Naive B cell (primary cell): ENCODE results near the gene LRSAM1. TPM values are rescaled to one million over a fixed set of nuclear protein-coding genes. Genes with fewer than 3 reads are reported as not detected.
A peak's percentile ranks its signal among the peaks of the same experiment; 100 is the strongest.

Experiments used
- ATAC-seq, 2 donors: fragments of 150-1000 bp; cut with Tn5 transposase; 2 replicates each; pipeline ENCODE4 v1.10.0; 2021; ENCODE audit warnings: low read depth in 2 of 2, mild to moderate bottlenecking in 2 of 2, moderate library complexity in 2 of 2
- DNase-seq: peaks from one replicate; pipeline ENCODE4 v3.0.0; 2022
- H3K27ac Mint-ChIP-seq, 6 donors: one replicate each; pipeline ENCODE4 v1.8.0; 2020 to 2022; ENCODE audit warnings: mild to moderate bottlenecking in 6 of 6, mixed read lengths in 6 of 6, moderate library complexity in 5 of 6, inconsistent platforms in 2 of 6
- H3K27me3 Mint-ChIP-seq, 3 donors: one replicate each; pipeline ENCODE4 v1.8.0; 2021 to 2022; ENCODE audit warnings: mixed read lengths in 3 of 3, mild to moderate bottlenecking in 1 of 3
- H3K36me3 Mint-ChIP-seq, 2 donors: one replicate each; pipeline ENCODE4 v1.8.0; 2020 to 2022; ENCODE audit warnings: mixed read lengths in 2 of 2, inconsistent platforms in 1 of 2, mild to moderate bottlenecking in 1 of 2
- H3K4me1 Mint-ChIP-seq, 3 donors: one replicate each; pipeline ENCODE4 v1.8.0; 2020 to 2022; ENCODE audit warnings: mixed read lengths in 3 of 3, inconsistent platforms in 1 of 3, mild to moderate bottlenecking in 1 of 3, moderate library complexity in 1 of 3
- H3K4me3 Mint-ChIP-seq, 8 donors: one replicate each; pipeline ENCODE4 v1.8.0; 2020 to 2022; ENCODE audit warnings: mild to moderate bottlenecking in 8 of 8, mixed read lengths in 8 of 8, moderate library complexity in 8 of 8, inconsistent platforms in 2 of 8
- H3K9me3 Mint-ChIP-seq, 7 donors: one replicate each; pipeline ENCODE4 v1.8.0; 2020 to 2022; ENCODE audit warnings: mixed read lengths in 7 of 7, mild to moderate bottlenecking in 5 of 7, inconsistent platforms in 2 of 7, moderate library complexity in 1 of 7
- polyA plus RNA-seq, 6 donors: library from polyadenylated mRNA; unstranded; fragments of 300-500 nt; fragmentation: Illumina TruSeq; gene quantifications; one replicate each; pipeline ENCODE4 v1.2.3, GENCODE V29; 2021; ENCODE audit warnings: low read depth in 6 of 6

Gene LRSAM1
- polyA plus RNA-seq, 6 donors from 2014 or later: 4.9 to 9.2 (median 7.0) TPM

DNA sequence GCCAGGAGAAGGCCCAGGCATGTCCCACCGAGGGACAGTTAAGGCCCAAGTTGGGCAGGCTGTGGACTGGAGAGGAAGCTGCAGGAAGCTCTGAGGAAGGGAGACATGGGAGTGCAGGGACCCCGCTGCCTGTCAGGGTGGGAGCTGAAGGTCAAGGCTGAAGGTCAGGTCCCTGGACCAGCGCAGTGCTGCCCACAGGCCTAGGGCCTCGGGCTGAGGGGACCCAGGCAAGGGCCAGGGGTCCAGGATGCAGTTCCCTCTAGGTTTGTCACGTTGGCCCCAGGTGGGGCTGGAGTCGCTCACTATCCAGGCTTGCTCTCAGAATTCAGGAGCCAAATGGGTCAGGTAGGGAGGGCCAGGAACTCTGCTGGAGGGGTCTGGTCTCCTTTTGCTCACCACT lies 84.1 kb downstream of the LRSAM1 start:
- Mint-ChIP-seq H3K9me3 (peaks cover 0 to 1% (median 0%) of the 10 kb centered on the region in 7 donors), H3K36me3 (no peaks in the 10 kb centered on the region), H3K4me1 (no peaks in the 10 kb centered on the region), H3K27me3 (no peaks in the 10 kb centered on the region), H3K27ac (no peak overlapping the region), H3K4me3 (no peak overlapping the region)
- no peak for ATAC-seq
- DNase-seq: no peak

DNA sequence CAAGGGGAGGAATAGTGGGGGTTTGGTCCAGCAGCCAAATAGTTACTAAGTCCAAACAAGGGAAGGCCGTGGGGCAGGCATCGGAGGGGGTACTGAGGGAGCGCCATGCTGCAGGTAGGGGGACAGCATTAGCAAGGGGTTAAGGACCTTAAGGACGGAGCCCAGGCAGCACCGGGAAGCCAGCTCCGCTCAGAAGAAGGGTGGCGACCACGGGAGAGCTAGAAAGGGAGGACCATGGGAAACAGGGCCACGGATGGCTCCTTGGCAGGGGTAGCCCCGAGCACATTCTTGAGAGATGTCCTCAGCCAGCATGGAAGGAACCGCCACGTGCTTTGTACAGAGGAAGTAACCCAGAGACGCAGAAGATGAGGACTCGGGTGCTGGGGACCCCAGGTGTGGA lies 84.5 kb downstream of the LRSAM1 start:
- Mint-ChIP-seq H3K4me3 (no peak overlapping the region), H3K9me3 (peaks cover 0 to 1% (median 0%) of the 10 kb centered on the region in 7 donors), H3K36me3 (no peaks in the 10 kb centered on the region), H3K4me1 (no peaks in the 10 kb centered on the region), H3K27ac (no peak overlapping the region), H3K27me3 (no peaks in the 10 kb centered on the region)
- no peak for DNase-seq
- ATAC-seq: no peak

DNA sequence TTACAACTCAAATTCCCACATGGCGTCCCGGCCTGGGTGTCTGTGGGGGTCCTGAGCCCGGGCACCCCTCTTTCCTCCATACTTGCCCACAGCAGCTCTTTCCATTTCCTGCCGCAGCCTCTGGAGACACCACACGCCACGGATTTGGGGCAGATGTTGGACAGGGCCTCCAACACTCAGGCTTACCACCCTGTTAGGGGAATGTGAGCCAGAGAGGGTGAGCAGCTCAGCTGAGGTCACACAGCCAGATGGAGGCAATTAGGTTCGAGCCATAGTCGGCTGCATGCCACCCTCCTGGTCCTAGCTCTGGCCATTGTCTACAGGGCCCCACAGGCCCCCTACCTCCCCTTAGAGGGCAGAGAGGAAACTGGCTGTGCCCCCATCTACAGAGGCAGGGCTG lies 85.2 kb downstream of the LRSAM1 start:
- Mint-ChIP-seq H3K36me3 (no peaks in the 10 kb centered on the region), H3K27ac (no peak overlapping the region), H3K4me3 (no peak overlapping the region), H3K9me3 (peaks cover 0 to 1% (median 0%) of the 10 kb centered on the region in 7 donors), H3K4me1 (no peaks in the 10 kb centered on the region), H3K27me3 (no peaks in the 10 kb centered on the region)
- ATAC-seq (no peak), DNase-seq (no peak)

GRCh38 chr9:127537014-127537413 lies 85.7 kb downstream of the LRSAM1 start:
- Mint-ChIP-seq H3K27ac (no peak overlapping the region), H3K27me3 (no peaks in the 10 kb centered on the region), H3K4me3 (no peak overlapping the region), H3K4me1 (no peaks in the 10 kb centered on the region), H3K9me3 (peaks cover 0 to 1% (median 0%) of the 10 kb centered on the region in 7 donors), H3K36me3 (no peaks in the 10 kb centered on the region)
- no peak for DNase-seq
- no peak for ATAC-seq

DNA sequence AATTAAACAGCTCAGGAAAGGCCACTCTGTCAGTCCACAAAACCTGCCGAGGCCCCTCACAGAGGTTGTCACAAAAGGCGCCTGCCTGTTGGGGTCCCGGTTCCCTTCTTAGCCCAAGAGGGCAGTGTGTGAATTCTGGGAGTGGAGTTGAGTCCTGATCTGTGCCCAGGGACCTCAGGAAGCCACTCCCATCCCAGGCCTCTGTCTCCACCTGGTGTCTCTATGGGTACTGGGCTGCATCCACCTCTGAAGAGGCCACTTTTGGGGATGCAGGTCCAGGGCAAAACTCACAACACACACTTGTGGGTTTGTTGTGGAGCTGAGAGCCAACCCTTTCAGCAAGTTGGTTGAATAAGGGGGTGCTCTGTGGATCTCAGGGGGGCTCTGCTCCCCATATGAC lies 86.5 kb downstream of the LRSAM1 start:
- ATAC-seq (no peak), DNase-seq (no peak)
- H3K4me3 Mint-ChIP-seq: no peak overlapping the region
- H3K9me3 Mint-ChIP-seq: peaks cover 0 to 1% (median 0%) of the 10 kb centered on the region in 7 donors
- no peaks in the 10 kb centered on the region for H3K27me3 Mint-ChIP-seq
- H3K27ac Mint-ChIP-seq: no peak overlapping the region
- H3K36me3 Mint-ChIP-seq: no peaks in the 10 kb centered on the region
- H3K4me1 Mint-ChIP-seq: no peaks in the 10 kb centered on the region

- DNase-seq: no peak
- Mint-ChIP-seq H3K36me3 (no peaks in the 10 kb centered on the region), H3K9me3 (peaks cover 0 to 1% (median 0%) of the 10 kb centered on the region in 7 donors), H3K27me3 (no peaks in the 10 kb centered on the region), H3K4me3 (no peak overlapping the region), H3K27ac (peak overlapping the region in 1 of 6 donors; percentile 65), H3K4me1 (no peaks in the 10 kb centered on the region)
- no peak for ATAC-seq
Measured at GRCh38 chr9:127538849-127539258, 87.5 kb downstream of the LRSAM1 start.

DNA sequence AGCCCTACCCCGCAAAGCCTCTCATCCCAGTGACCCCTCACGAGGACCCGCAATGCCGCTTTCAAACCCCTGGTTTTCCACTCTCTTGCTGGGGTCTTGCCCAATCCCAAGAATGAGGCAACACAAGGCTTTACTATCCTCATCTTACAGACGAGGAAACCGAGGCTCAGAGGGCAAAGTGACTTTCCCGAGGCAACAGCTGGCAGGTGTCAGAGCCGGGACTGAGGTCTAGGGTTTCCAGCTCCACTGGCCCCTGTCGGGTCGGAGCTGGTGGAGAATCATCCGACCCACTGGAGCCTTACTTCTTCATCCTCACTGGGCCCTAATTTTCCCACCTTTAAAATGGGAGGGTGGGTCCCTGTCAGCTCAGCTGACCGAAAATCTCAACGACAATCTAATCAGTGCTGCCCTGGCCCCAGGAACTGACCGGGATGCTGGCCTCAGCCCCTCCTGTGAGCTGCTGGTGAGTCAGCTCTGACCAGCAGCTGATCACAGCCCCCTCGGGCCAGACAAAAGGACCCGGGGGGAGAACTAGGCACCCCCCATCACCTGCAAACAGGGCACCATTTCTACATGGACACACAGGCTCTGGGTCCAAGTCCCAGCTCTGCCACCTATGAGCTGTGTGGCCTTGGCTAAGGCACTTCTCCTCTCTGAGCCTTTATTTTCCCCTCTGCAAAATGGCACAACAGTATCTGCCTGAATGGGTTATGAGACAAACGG lies 88.1 kb downstream of the LRSAM1 start:
- no peak overlapping the region for H3K4me3 Mint-ChIP-seq
- H3K4me1 Mint-ChIP-seq: no peaks in the 10 kb centered on the region
- H3K36me3 Mint-ChIP-seq: no peaks in the 10 kb centered on the region
- H3K27me3 Mint-ChIP-seq: no peaks in the 10 kb centered on the region
- peak overlapping the region in 1 of 6 donors; percentile 65 for H3K27ac Mint-ChIP-seq
- H3K9me3 Mint-ChIP-seq: peaks cover 0 to 1% (median 0%) of the 10 kb centered on the region in 7 donors
- DNase-seq: no peak
- ATAC-seq: no peak

DNA sequence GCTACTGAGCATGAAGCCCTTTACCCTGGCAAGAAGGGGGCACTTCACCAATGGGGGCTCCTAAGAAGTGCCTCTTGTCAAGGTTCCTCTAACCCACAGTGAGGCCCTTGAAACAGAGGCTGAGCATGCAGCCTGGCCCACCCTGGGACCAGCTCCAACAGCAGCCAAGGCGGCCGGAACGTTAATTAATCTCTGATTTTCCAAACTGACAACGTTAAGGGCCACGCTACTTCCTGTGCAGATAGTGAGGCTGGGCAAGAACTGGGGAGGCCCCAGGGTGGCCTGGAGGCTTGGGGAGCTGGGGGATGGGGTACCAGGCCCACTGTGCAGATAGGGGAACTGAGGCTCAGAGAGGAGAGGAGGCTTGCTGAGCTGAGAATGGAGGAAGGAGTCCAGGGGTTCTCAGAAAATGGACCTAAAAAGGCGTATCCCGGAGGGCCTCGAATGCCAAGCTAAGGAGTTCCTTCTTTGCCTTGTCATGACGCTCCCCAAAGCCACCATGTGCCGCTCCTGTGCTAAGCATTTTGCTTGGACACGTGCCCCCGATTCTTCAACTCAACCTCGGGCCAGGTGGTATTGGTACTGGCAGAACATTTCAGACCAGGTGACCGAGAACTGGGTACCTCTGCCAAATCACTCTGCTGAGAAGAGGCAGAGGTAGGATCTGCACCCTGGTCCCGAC lies 88.8 kb downstream of the LRSAM1 start:
- Mint-ChIP-seq H3K4me3 (no peak overlapping the region), H3K36me3 (no peaks in the 10 kb centered on the region), H3K27ac (no peak overlapping the region), H3K4me1 (no peaks in the 10 kb centered on the region), H3K9me3 (peaks cover 0 to 1% (median 0%) of the 10 kb centered on the region in 7 donors), H3K27me3 (peaks cover 0 to 2% (median 0%) of the 10 kb centered on the region in 3 donors)
- ATAC-seq: no peak
- DNase-seq: no peak

DNA sequence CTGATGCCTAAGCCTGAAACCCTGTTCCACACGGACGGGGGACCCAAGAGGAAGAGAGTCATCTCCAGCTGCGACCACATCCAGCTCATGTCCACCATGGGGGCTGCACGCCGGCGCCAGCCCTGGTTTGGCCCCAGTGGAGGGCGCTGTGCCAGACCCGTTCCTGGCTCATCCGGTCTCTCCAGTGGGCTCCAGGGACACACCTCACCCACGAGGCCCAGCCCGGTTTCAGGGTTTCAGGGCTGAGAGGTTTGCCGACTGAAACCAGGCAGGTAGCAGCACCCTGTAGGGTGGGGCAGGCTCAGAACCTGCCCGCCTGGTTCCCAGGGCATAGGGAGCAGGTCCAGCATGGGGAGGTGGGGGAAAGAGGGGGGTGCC lies 89.3 kb downstream of the LRSAM1 start:
- ATAC-seq (no peak), DNase-seq (no peak)
- Mint-ChIP-seq H3K9me3 (peaks cover 0 to under 1% (median 0%) of the 10 kb centered on the region in 7 donors), H3K4me3 (no peak overlapping the region), H3K27me3 (peaks cover 0 to 6% (median 0%) of the 10 kb centered on the region in 3 donors), H3K36me3 (no peaks in the 10 kb centered on the region), H3K27ac (no peak overlapping the region), H3K4me1 (no peaks in the 10 kb centered on the region)

- DNase-seq: no peak
- peaks cover 0 to 9% (median 5%) of the 10 kb centered on the region in 3 donors for H3K27me3 Mint-ChIP-seq
- no peak for ATAC-seq
- no peaks in the 10 kb centered on the region for H3K9me3 Mint-ChIP-seq
- no peaks in the 10 kb centered on the region for H3K4me1 Mint-ChIP-seq
- no peaks in the 10 kb centered on the region for H3K36me3 Mint-ChIP-seq
- H3K4me3 Mint-ChIP-seq: no peak overlapping the region
- H3K27ac Mint-ChIP-seq: no peak overlapping the region
Measured at GRCh38 chr9:127541176-127541575, 89.9 kb downstream of the LRSAM1 start.

- Mint-ChIP-seq H3K27me3 (peaks cover 0 to 13% (median 9%) of the 10 kb centered on the region in 3 donors), H3K4me3 (no peak overlapping the region), H3K27ac (no peak overlapping the region), H3K4me1 (no peaks in the 10 kb centered on the region), H3K36me3 (no peaks in the 10 kb centered on the region), H3K9me3 (no peaks in the 10 kb centered on the region)
- no peak for DNase-seq
- no peak for ATAC-seq
Measured at GRCh38 chr9:127541865-127542264, 90.6 kb downstream of the LRSAM1 start.

GRCh38 chr9:127543221-127543620 lies 91.9 kb downstream of the LRSAM1 start:
- Mint-ChIP-seq H3K27me3 (peaks cover 0 to 13% (median 9%) of the 10 kb centered on the region in 3 donors), H3K36me3 (no peaks in the 10 kb centered on the region), H3K27ac (peak overlapping the region in 1 of 6 donors; percentile 72), H3K4me3 (no peak overlapping the region), H3K9me3 (no peaks in the 10 kb centered on the region), H3K4me1 (no peaks in the 10 kb centered on the region)
- DNase-seq (no peak), ATAC-seq (no peak)

DNA sequence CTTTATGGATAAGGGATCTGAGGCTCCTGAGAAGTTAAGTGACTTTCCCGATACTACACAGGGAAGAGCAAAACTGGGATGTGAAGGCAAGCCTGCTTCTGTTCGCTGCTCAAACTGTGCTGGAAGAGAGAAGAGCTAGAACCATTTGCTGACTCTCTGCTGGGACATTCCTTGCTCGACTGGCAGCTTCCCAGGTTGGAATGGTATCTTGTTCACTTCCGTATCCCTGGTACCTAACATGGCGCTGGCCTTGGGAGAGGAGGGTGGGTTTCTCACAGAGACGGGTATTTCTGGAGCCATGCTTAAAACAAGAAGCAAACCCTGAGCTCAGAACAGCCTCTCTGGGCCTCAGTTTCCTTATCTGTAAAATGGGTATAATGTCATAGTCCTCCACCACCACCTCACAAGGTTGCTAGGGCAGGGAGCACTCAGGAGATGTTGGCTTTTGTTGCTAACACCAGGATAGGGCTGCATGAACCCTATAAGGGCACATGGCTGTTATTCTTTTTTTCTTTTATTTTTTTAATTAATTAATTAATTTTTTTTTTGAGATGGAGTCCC lies 92.7 kb downstream of the LRSAM1 start:
- H3K36me3 Mint-ChIP-seq: no peaks in the 10 kb centered on the region
- ATAC-seq (no peak), DNase-seq (no peak)
- H3K4me3 Mint-ChIP-seq: no peak overlapping the region
- H3K27ac Mint-ChIP-seq: no peak overlapping the region
- no peaks in the 10 kb centered on the region for H3K4me1 Mint-ChIP-seq
- peaks cover under 1 to 13% (median 9%) of the 10 kb centered on the region in 3 donors for H3K27me3 Mint-ChIP-seq
- no peaks in the 10 kb centered on the region for H3K9me3 Mint-ChIP-seq
